ENCODE data around the gene CFAP92. TPM values are rescaled to one million over a fixed set of nuclear protein-coding genes. Genes with fewer than 3 reads are reported as not detected.
"Not testable (repeated sequence)": the region's sequence is repeated elsewhere in the genome, so short reads cannot be mapped to it uniquely, and the experiment has no call there.

The CFAP92 gene
- total and polyA plus RNA-seq, 7 donors, result under 0.01 to 1.2 (median 0.61) TPM; not detected in 2

DNA sequence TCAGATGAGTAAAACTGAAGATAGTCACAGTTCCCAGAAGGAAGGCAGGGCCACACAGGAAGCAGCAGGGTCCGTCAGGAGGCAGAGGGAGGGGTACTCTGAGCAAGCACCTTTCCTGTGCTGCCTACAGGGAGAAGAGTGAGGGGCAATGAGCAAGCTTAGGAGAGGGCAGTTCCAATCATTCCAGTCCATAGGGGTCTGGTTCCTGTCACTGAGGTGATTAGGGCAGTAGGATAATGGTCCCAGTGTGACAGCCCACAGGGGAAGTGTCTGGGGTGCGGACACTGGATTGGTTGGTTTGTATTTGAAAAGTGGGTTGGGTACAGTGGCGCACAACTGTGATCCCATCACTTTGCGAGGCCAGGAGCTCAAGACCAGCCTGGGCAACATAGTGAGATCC, 121.6 kb downstream of the CFAP92 start:
- H3K4me1 ChIP-seq, result no peaks in the 10 kb centered on the region
- TF ChIP-seq POLR2AphosphoS5 (IDR thresholded peaks at IDR 0.05), result no peak
- TF ChIP-seq EP300 (IDR thresholded peaks at IDR 0.05), result no peak
- TF ChIP-seq POLR2A (IDR thresholded peaks at IDR 0.05), result no peak
- H3K4me3 ChIP-seq, result no peak overlapping the region
- WGBS, 2 donors, result 84 to 91% methylated on average over 4 of the region's 4 CpGs
- H3K36me3 ChIP-seq, result no peaks in the 10 kb centered on the region
- no peaks in the 10 kb centered on the region for H3K9me3 ChIP-seq
- no peak overlapping the region for H3K27ac ChIP-seq
- intact Hi-C loops (cut with DNase I), result no loop called here
- no peaks in the 10 kb centered on the region for H3K27me3 ChIP-seq
- DNase-seq, result no peak

DNA sequence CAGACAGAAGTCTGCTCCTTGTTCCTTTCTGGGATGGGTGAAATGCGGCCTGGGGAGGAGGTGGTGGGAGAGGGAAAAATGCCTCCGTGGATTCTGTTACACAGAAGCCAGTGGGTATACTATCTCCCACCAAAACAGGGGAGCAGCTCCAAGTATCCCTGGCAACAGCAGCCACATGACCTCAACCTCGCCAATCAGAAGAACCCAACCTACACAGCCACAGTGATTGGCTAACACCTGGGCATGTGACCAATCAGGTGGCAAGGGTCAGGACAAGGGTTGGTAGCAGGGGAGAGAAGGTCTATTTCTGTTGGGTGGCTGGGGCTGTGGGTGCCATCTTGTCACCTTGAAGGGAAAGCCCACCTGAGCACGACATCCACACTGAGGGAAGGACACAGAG, 123.5 kb downstream of the CFAP92 start:
- 96% methylated on average over 4 of the region's 4 CpGs for WGBS, 2 donors
- Histone ChIP-seq H3K4me1 (no peaks in the 10 kb centered on the region), H3K36me3 (no peaks in the 10 kb centered on the region), H3K27me3 (no peaks in the 10 kb centered on the region), H3K9me3 (no peaks in the 10 kb centered on the region), H3K4me3 (no peak overlapping the region), H3K27ac (no peak overlapping the region)
- DNase-seq, result no peak
- TF ChIP-seq EP300 (IDR thresholded peaks at IDR 0.05) (no peak), POLR2A (IDR thresholded peaks at IDR 0.05) (no peak), POLR2AphosphoS5 (IDR thresholded peaks at IDR 0.05) (no peak)
- TF ChIP-seq, protein P1, sequence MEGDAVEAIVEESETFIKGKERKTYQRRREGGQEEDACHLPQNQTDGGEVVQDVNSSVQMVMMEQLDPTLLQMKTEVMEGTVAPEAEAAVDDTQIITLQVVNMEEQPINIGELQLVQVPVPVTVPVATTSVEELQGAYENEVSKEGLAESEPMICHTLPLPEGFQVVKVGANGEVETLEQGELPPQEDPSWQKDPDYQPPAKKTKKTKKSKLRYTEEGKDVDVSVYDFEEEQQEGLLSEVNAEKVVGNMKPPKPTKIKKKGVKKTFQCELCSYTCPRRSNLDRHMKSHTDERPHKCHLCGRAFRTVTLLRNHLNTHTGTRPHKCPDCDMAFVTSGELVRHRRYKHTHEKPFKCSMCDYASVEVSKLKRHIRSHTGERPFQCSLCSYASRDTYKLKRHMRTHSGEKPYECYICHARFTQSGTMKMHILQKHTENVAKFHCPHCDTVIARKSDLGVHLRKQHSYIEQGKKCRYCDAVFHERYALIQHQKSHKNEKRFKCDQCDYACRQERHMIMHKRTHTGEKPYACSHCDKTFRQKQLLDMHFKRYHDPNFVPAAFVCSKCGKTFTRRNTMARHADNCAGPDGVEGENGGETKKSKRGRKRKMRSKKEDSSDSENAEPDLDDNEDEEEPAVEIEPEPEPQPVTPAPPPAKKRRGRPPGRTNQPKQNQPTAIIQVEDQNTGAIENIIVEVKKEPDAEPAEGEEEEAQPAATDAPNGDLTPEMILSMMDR (IDR thresholded peaks at IDR 0.05), result no peak
- intact Hi-C loops (cut with DNase I), result no loop called here

DNA sequence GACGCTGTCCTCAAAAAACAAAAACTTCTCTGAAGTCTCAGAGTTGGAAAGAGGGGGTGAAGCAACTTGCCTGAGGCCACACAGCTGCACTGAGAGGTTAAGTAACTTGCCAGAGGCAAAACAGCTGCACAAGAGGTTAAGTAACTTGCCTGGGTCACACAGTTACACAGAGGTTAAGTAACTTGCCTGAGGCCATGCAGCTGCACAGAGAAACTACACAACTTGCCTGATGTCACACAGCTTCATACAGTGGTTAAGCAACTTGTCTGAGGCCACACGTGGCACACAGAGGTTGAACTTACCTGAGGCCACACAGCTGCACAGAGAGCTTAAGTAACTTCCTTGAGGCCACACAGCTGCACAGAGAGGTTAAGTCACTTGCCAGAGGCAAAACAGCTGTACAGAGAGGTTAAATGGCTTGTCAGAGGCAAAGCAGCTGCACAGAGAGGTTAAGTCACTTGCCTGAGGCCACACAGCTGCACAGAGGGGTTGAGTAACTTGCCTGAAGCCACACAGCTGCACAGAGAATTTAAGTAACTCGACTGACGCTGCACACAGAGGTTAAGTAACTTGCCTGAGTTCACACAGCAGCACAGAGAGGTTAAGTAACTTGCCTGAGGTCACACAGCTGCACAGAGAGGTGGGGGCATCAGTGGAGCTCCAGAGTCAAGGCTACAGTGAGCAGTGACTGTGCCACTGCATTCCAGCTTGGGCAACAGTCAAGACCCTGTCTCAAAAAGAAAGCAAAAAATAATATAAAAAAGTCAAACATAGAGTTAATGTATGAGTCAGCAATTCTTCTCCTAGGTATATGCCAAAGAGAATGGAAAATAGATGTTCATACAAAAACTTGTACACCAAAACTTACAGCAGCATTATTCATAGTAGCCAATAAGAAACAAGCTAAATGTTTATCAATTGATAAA, 126.4 kb downstream of the CFAP92 start:
- intact Hi-C loops (cut with DNase I), result no loop called here
- no peaks in the 10 kb centered on the region for H3K9me3 ChIP-seq

DNA sequence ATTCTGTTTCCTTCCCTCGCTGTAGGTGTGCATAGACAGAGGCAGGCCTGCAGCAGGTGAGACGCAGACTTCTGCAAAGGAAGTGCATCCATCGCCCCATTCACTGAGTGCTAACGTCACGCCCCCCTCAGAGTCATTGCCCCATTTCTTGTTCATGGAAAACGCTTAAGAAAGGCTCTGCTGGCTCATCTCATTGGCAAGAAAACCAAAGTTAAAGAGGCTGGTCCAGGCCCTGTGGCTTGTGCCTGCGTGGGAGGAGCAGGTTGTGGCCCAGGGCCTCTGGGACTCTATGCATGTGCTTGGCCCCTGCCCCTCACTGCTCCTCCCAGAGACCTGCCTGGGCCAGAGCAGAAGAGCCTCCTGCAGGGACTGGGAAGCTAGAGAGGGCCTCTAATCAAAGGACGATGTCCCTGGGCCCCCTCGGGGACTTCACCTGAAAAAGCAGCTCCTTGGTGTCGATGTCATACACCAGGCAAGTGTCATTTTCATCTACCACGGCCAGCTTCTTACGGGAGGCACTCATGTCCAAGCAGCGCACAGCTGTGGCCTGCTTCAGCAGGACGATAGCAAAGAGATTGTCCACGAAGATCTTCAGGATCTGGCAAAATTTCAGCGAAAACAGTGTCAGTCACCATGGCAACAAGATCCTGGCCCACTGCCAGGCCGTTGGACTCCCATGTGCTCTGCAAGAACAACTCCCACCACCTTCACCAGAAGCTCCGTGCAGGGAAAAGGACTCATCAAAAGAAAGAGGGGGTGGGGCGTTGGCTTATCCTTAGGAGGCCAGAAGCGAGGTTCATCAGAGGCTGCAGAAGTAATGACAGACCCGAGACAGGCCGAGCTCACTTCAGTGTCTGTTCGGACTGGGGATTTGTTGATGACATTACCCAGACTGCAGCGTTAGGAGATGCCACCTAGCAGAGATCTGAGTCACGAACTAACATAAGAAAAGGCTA, 128.7 kb downstream of the CFAP92 start:
- DNase-seq; H3K4me1 ChIP-seq; H3K27ac ChIP-seq; intact Hi-C loops (cut with DNase I); H3K27me3 ChIP-seq; H3K36me3 ChIP-seq; H3K9me3 ChIP-seq; H3K4me3 ChIP-seq: not testable (repeated sequence)
- 68 to 76% methylated on average over 22 to 23 of the region's 25 CpGs for WGBS, 2 donors

More for the DNA sequence above, 126.4 kb downstream of the CFAP92 start:
- Histone ChIP-seq H3K4me3 (no peak overlapping the region), H3K36me3 (no peaks in the 10 kb centered on the region), H3K4me1 (peaks cover 0 to 5% (median 0%) of the 10 kb centered on the region in 4 donors), H3K27me3 (no peaks in the 10 kb centered on the region), H3K27ac (no peak overlapping the region)
- no peak for DNase-seq
- TF ChIP-seq, protein P1 (IDR thresholded peaks at IDR 0.05), result no peak
- no peak for TF ChIP-seq EP300 (IDR thresholded peaks at IDR 0.05)
- TF ChIP-seq POLR2A (IDR thresholded peaks at IDR 0.05), result no peak
- TF ChIP-seq POLR2AphosphoS5 (IDR thresholded peaks at IDR 0.05), result no peak
- WGBS, 2 donors, result 74 to 78% methylated on average over 4 of the region's 4 CpGs

DNA sequence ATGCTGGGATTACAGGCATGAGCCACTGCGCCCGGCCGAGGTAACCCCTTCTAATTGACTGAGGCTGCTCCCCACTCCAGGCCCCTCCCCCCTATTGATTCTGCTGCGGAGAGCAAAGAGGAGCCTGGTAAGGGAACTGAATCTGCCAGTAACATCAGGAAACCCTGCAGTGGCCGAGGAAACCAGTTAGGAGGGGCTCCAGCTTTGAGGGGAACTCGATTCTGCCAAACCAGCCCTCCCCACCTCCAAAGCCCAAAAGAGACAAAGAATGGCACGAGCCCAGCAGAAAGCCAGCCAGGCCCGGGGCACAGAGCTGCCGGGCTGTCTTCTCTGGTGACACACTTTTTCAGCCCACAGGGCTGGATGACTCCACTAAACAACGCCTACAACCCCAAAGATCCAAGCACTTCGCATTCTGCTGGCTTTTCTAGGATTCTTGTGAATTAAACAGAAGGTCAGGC, 129.5 kb downstream of the CFAP92 start:
- 56 to 82% methylated on average over 11 of the region's 11 CpGs for WGBS, 2 donors
- no peak for DNase-seq
- H3K9me3 ChIP-seq, result peaks cover 0 to 11% (median 8%) of the 10 kb centered on the region in 4 donors
- intact Hi-C loops (cut with DNase I), result no loop called here
- peaks cover 0 to 5% (median 0%) of the 10 kb centered on the region in 4 donors for H3K4me1 ChIP-seq
- H3K4me3 ChIP-seq, result no peak overlapping the region
- TF ChIP-seq EP300 (IDR thresholded peaks at IDR 0.05) (no peak), POLR2AphosphoS5 (IDR thresholded peaks at IDR 0.05) (no peak), POLR2A (IDR thresholded peaks at IDR 0.05) (no peak)
- TF ChIP-seq, protein P1 (IDR thresholded peaks at IDR 0.05), result no peak
- no peaks in the 10 kb centered on the region for H3K36me3 ChIP-seq
- H3K27me3 ChIP-seq, result no peaks in the 10 kb centered on the region
- H3K27ac ChIP-seq, result no peak overlapping the region

All from sigmoid colon (tissue), 7 donors.